Raji (cell line): ENCODE results near the gene RPS13.

Experiments
- POLR2A ChIP-seq: IDR thresholded peaks from 2 replicates; pipeline ENCODE4 v1.6.1; 2011; ENCODE audit warnings: low read depth, low read length, control low read depth; ENCODE audit not compliant: insufficient read depth

Gene RPS13

GRCh38 chr11:17036666-17037658 is 40.5 kb downstream of the RPS13 start:
- TF ChIP-seq POLR2A, result no peak

DNA sequence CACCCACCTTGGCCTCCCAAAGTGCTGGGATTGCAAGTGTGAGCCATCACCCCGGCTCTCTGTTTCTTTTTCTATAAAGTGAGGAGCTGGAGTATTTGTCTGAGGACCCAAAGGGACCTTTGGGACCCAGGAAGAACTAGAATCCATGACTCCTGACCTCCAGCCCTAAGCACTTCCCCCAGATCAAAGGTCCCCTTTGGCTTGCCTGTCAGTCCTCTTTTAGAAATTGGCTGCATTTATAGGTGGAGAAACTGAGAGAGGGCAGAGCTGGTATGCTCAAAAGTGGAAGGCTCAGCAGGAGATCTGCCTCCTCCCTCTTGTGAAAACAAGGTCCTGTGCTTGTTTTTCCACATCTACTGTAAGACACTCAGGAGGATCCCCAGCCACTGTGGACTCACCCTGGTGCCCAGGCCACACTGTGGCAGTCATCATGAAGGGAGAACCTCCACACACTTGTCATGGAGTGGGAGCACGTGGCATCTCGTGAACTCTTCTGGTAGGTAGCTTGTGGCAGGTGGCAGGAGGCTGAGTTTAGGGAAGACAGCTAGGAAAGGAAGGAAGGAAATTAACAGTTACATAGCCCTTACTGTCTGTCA is 50.9 kb downstream of the RPS13 start:
- no peak for TF ChIP-seq POLR2A

DNA sequence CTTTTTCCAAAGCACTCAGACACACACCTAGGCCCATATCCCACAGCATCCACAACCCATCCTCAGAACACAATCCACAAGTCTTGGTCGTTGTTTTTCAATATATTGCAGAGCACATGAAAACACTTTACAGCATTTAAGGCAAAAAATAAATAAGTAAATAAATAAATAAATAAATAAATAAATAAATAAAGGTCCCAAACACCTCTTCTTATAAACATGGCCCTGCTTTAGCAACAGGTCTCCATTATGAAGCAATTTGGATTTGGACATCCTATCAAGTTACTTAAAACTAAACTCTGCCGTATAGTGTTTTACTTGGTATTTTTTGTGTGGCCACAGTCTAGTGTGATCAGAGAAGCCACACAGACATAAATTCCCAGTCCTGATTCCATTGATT is 52.5 kb downstream of the RPS13 start:
- no peak for TF ChIP-seq POLR2A
